ENCODE measurements around the gene COL6A1. TPM values are rescaled to one million over a fixed set of nuclear protein-coding genes. Genes with fewer than 3 reads are reported as not detected.

COL6A1 gene
- total RNA-seq, 1 experiment from 2014 or later: 19.7 TPM

DNA sequence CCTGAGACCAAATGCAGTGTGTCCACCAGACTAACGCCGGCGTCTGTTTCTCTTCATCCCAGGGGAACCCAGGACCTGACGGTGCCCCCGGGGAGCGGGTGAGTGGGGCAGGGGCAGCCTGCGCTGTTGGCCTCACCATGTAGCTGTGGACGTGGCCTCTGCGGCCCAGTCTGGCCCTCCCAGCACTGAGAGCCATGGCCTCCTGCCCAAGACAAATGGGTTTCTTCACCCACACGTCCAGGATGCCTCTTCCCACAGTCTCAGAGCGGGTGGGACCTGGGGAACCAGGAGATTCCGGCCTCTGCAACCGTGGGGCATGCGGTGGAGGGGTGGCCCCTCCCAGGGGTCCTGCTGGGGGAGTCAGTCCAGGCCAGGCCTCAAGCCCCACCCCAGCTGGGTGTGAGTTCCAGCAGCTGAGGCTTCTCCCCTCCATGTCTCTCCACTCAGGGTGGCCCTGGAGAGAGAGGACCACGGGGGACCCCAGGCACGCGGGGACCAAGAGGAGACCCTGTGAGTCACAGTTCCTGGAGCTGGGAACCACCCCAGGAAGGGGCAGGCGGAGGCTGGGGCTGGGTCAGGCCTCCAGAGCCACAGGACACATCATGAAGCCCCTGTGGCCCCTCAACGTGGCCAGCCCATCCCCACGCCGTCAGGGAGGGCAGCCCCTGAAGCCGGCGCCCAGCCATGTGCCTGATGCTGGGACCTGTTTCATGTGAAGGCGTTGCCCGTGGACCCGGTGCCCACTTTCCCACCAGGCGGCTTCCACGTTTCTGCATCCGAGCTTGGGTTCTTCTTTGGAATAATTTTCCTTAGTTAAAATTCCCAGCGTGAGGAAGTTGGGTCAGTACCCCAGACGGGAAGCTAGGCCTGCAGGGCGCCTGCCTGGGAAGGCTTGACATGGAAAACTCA, 11.0 kb downstream of the COL6A1 start:
- CTCF ChIA-PET: no interaction called here
- POLR2A ChIA-PET (ENCODE audit: low non-redundant PET): no interaction called here
- no peak overlapping the region for H3K27ac ChIP-seq (ENCODE audit: low read depth, low read length, poor library complexity, severe bottlenecking)
- TF ChIP-seq EZH2 (IDR thresholded peaks at IDR 0.05; ENCODE audit: borderline replicate concordance, low read depth, low read length, poor library complexity, severe bottlenecking): no peak
- TF ChIP-seq, protein P1, sequence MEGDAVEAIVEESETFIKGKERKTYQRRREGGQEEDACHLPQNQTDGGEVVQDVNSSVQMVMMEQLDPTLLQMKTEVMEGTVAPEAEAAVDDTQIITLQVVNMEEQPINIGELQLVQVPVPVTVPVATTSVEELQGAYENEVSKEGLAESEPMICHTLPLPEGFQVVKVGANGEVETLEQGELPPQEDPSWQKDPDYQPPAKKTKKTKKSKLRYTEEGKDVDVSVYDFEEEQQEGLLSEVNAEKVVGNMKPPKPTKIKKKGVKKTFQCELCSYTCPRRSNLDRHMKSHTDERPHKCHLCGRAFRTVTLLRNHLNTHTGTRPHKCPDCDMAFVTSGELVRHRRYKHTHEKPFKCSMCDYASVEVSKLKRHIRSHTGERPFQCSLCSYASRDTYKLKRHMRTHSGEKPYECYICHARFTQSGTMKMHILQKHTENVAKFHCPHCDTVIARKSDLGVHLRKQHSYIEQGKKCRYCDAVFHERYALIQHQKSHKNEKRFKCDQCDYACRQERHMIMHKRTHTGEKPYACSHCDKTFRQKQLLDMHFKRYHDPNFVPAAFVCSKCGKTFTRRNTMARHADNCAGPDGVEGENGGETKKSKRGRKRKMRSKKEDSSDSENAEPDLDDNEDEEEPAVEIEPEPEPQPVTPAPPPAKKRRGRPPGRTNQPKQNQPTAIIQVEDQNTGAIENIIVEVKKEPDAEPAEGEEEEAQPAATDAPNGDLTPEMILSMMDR (conservative IDR thresholded peaks at IDR 0.05; ENCODE audit: low read depth, low read length): no peak
- H3K9me3 ChIP-seq (ENCODE audit: low read depth, low read length, poor library complexity, severe bottlenecking): no peaks in the 10 kb centered on the region
- no peaks in the 10 kb centered on the region for H3K27me3 ChIP-seq (replicated peaks; ENCODE audit: insufficient read depth, low read depth, low read length, poor library complexity)
- DNase-seq (ENCODE audit: low spot score): no peak
- BruUV-seq (replicated peaks): no TSS peak
- no peaks in the 10 kb centered on the region for H3K4me1 ChIP-seq (ENCODE audit: insufficient read depth, low read length, poor library complexity, severe bottlenecking)
- H3K36me3 ChIP-seq (ENCODE audit: insufficient read depth, low read length, poor library complexity, severe bottlenecking): no peaks in the 10 kb centered on the region
- intact Hi-C loops (cut with micrococcal nuclease; ENCODE audit: unreplicated experiment): no loop called here
- no peak overlapping the region for H3K4me3 ChIP-seq (ENCODE audit: low read depth, low read length, poor library complexity, severe bottlenecking)

DNA sequence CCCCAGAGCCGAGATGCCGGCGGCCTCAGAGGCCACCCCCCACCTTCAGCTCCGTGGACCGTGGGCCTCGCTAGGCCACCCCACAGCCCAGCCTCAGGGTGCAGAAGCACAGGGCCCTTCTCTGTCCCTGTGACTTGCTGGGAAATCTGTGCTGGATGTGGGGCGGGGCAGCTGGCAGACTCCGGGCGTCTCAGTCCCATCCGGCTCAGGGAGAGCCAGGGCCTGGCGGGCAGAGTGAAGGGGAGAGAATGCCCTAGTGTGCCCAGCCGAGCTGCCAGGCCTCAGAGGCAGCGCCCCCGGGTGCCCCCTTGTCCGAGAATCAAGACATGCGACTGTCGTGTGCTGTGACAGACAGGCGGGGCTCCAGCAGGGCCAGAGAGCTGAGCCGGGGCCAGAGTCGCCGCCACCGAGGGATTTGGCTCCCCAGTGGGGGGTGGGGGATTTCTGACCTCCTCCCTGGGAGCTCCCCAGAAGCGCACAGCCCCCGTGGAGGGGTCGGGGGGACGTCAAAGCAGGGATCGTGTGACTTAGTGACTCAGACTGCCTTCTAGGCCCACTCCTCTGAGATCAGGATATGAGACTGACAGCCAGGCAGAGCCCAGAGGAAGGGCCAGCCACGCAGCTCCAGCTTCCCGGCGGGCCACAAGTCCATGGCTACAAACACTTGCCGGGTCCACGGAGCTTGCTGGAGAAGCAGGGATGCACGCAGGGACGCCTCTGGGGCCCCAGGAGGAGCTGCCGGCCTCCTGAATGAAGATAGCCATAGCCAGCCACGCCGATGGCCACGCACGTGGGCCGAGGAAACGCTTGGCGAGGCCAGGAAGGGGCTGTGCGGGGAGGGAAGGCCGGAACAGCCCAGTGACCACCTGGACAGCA, 11.9 kb downstream of the COL6A1 start:
- CTCF ChIA-PET: no interaction called here
- no TSS peak for BruUV-seq (replicated peaks)
- Histone ChIP-seq H3K4me1 (ENCODE audit: insufficient read depth, low read length, poor library complexity, severe bottlenecking) (no peaks in the 10 kb centered on the region), H3K9me3 (ENCODE audit: low read depth, low read length, poor library complexity, severe bottlenecking) (no peaks in the 10 kb centered on the region), H3K4me3 (ENCODE audit: low read depth, low read length, poor library complexity, severe bottlenecking) (no peak overlapping the region), H3K27me3 (replicated peaks; ENCODE audit: insufficient read depth, low read depth, low read length, poor library complexity) (no peaks in the 10 kb centered on the region), H3K36me3 (ENCODE audit: insufficient read depth, low read length, poor library complexity, severe bottlenecking) (no peaks in the 10 kb centered on the region), H3K27ac (ENCODE audit: low read depth, low read length, poor library complexity, severe bottlenecking) (no peak overlapping the region)
- DNase-seq (ENCODE audit: low spot score): no peak
- intact Hi-C loops (cut with micrococcal nuclease; ENCODE audit: unreplicated experiment): no loop called here
- POLR2A ChIA-PET (ENCODE audit: low non-redundant PET): no interaction called here
- TF ChIP-seq, protein P1 (conservative IDR thresholded peaks at IDR 0.05; ENCODE audit: low read depth, low read length): no peak
- no peak for TF ChIP-seq EZH2 (IDR thresholded peaks at IDR 0.05; ENCODE audit: borderline replicate concordance, low read depth, low read length, poor library complexity, severe bottlenecking)

DNA sequence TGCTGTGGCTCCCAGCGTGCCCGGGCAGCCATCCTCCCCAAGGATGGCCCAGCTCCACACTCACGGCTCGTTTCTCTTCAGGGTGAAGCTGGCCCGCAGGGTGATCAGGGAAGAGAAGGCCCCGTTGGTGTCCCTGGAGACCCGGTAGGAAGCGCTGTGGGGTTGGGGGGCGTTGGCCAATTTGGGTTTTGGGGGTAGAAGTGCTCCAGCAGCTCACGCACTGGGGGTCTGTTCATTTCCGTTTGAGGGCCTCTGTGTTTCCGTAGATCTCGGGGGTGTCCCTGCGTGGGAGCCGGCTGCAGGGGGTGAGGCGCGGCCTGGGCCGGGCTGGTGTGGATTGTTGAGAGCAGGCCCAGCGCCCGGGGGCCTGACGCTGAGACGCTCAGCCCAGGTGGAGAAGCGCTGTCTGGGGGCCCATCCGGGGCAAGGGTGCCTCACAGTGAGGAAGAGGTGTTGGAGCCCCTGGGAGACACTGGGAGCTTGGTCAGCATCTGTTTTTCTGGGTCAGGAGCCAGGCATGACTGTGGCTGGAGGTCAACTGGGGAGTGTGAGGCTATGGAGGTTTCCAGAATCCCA, 12.6 kb downstream of the COL6A1 start:
- no peak overlapping the region for H3K4me3 ChIP-seq (ENCODE audit: low read depth, low read length, poor library complexity, severe bottlenecking)
- H3K27ac ChIP-seq (ENCODE audit: low read depth, low read length, poor library complexity, severe bottlenecking): no peak overlapping the region
- BruUV-seq (replicated peaks): no TSS peak

More for the DNA sequence above, 12.6 kb downstream of the COL6A1 start:
- POLR2A ChIA-PET (ENCODE audit: low non-redundant PET): no interaction called here
- H3K4me1 ChIP-seq (ENCODE audit: insufficient read depth, low read length, poor library complexity, severe bottlenecking): no peaks in the 10 kb centered on the region
- no peak for DNase-seq (ENCODE audit: low spot score)
- no peaks in the 10 kb centered on the region for H3K9me3 ChIP-seq (ENCODE audit: low read depth, low read length, poor library complexity, severe bottlenecking)
- H3K27me3 ChIP-seq (replicated peaks; ENCODE audit: insufficient read depth, low read depth, low read length, poor library complexity): no peaks in the 10 kb centered on the region
- TF ChIP-seq EZH2 (IDR thresholded peaks at IDR 0.05; ENCODE audit: borderline replicate concordance, low read depth, low read length, poor library complexity, severe bottlenecking): no peak
- TF ChIP-seq, protein P1 (conservative IDR thresholded peaks at IDR 0.05; ENCODE audit: low read depth, low read length): no peak
- CTCF ChIA-PET: no interaction called here
- intact Hi-C loops (cut with micrococcal nuclease; ENCODE audit: unreplicated experiment): no loop called here
- no peaks in the 10 kb centered on the region for H3K36me3 ChIP-seq (ENCODE audit: insufficient read depth, low read length, poor library complexity, severe bottlenecking)
